PC-3 (cell line): ENCODE results near the gene RAB11FIP4.
"Not testable (repeated sequence)": the region's sequence is repeated elsewhere in the genome, so short reads cannot be mapped to it uniquely, and the experiment has no call there.

ENCODE experiments used
- EZH2 ChIP-seq: fragments of 300-600 bp; sonication (generic); IDR thresholded peaks from one replicate; pipeline ENCODE4 v1.6.1; 2017; ENCODE audit warnings: antibody characterized with exemption, mild to moderate bottlenecking, low read length; ENCODE audit not compliant: unreplicated experiment
- EZH2phosphoT487 ChIP-seq: fragments of 300-600 bp; sonication (generic); IDR thresholded peaks from 2 replicates; pipeline ENCODE4 v1.6.1; 2018; ENCODE audit warnings: mild to moderate bottlenecking, antibody characterized with exemption, low read length, borderline replicate concordance
- TF ChIP-seq, protein P1 (sequence below): fragments of 300-600 bp; sonication (generic); conservative IDR thresholded peaks from 2 replicates; pipeline ENCODE4 v1.5.1; 2017; ENCODE audit warnings: antibody characterized with exemption, low read depth, mild to moderate bottlenecking, low read length

DNA sequence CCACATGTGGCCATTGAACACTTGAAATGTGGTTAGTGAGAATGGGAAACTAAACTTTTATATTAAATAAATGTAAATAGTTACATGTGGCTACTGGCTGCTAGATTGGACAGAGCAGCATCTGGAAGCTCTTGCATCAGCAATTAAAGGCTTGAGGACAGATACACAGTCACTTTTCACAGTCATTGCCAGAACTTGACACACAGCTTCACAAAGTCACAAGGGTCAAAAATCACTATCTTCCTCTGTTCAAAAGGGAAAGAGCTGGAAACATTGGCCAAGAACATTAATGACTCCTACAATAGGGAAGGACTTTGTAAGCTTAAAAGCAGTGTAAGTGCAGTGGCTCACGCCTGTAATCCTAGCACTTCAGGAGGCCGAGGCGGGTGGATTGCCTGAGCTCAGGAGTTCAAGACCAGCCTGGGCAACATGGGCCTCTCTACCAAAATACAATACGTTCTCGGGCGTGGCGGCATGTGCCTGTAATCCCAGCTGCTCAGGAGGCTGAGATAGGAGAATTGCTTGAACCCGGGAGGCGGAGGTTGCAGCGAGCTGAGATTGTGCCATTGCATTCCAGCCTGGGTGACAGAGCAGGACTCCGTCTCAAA, 8.7 kb upstream of the RAB11FIP4 start:
- TF ChIP-seq, protein P1, sequence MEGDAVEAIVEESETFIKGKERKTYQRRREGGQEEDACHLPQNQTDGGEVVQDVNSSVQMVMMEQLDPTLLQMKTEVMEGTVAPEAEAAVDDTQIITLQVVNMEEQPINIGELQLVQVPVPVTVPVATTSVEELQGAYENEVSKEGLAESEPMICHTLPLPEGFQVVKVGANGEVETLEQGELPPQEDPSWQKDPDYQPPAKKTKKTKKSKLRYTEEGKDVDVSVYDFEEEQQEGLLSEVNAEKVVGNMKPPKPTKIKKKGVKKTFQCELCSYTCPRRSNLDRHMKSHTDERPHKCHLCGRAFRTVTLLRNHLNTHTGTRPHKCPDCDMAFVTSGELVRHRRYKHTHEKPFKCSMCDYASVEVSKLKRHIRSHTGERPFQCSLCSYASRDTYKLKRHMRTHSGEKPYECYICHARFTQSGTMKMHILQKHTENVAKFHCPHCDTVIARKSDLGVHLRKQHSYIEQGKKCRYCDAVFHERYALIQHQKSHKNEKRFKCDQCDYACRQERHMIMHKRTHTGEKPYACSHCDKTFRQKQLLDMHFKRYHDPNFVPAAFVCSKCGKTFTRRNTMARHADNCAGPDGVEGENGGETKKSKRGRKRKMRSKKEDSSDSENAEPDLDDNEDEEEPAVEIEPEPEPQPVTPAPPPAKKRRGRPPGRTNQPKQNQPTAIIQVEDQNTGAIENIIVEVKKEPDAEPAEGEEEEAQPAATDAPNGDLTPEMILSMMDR, result not testable (repeated sequence)
- TF ChIP-seq EZH2, EZH2phosphoT487: not testable (repeated sequence)
